Measurements from ENCODE around the gene CACNG7. TPM values are rescaled to one million over a fixed set of nuclear protein-coding genes. Genes with fewer than 3 reads are reported as not detected.

The CACNG7 gene
- total RNA-seq, 4 donors from 2014 or later: 1.0 TPM; not detected in 3

DNA sequence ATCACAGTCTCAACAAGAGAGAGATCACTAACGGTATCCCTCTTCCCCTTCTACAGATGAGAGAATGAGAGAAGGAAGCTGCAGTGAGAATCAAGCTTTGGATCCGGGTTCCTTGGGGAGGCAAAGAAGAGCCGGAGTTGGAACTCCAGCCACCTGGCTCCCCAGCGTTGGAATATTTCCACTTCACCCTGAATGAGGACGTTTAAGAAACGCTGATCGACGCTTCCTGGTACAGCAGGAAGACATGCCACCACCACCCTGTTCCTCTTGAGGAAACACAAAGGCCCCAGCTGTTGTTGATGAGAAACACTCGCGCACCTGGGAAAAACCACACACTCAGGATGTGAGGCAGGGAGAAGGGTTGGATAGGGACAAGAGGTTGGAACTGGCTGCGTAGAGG lies 42.4 kb downstream of the CACNG7 start:
- no peaks in the 10 kb centered on the region for H3K4me1 ChIP-seq
- no peaks in the 10 kb centered on the region for H3K36me3 ChIP-seq
- intact Hi-C loops (cut with DNase I; ENCODE audit: low total_unique reads): no loop called here
- H3K9me3 ChIP-seq: no peaks in the 10 kb centered on the region
- no peak overlapping the region for H3K27ac ChIP-seq
- H3K4me3 ChIP-seq: no peak overlapping the region
- no peak for DNase-seq
- TF ChIP-seq, protein P1, sequence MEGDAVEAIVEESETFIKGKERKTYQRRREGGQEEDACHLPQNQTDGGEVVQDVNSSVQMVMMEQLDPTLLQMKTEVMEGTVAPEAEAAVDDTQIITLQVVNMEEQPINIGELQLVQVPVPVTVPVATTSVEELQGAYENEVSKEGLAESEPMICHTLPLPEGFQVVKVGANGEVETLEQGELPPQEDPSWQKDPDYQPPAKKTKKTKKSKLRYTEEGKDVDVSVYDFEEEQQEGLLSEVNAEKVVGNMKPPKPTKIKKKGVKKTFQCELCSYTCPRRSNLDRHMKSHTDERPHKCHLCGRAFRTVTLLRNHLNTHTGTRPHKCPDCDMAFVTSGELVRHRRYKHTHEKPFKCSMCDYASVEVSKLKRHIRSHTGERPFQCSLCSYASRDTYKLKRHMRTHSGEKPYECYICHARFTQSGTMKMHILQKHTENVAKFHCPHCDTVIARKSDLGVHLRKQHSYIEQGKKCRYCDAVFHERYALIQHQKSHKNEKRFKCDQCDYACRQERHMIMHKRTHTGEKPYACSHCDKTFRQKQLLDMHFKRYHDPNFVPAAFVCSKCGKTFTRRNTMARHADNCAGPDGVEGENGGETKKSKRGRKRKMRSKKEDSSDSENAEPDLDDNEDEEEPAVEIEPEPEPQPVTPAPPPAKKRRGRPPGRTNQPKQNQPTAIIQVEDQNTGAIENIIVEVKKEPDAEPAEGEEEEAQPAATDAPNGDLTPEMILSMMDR (IDR thresholded peaks at IDR 0.05): no peak
- no peak for TF ChIP-seq POLR2A (IDR thresholded peaks at IDR 0.05)
- peaks cover 0 to 4% of the 10 kb centered on the region in 2 donors for H3K27me3 ChIP-seq

GRCh38 chr19:53951947-53952346 lies 42.9 kb downstream of the CACNG7 start:
- Histone ChIP-seq H3K36me3 (no peaks in the 10 kb centered on the region), H3K4me3 (no peak overlapping the region), H3K9me3 (no peaks in the 10 kb centered on the region), H3K27ac (no peak overlapping the region), H3K4me1 (no peaks in the 10 kb centered on the region), H3K27me3 (peaks cover 0 to 4% of the 10 kb centered on the region in 2 donors)
- intact Hi-C loops (cut with DNase I; ENCODE audit: low total_unique reads): no loop called here
- no peak for DNase-seq
- TF ChIP-seq, protein P1 (IDR thresholded peaks at IDR 0.05): no peak
- TF ChIP-seq POLR2A (IDR thresholded peaks at IDR 0.05): no peak

- no peak for TF ChIP-seq POLR2A (IDR thresholded peaks at IDR 0.05)
- TF ChIP-seq, protein P1 (IDR thresholded peaks at IDR 0.05): no peak
- intact Hi-C loops (cut with DNase I; ENCODE audit: low total_unique reads): no loop called here
- Histone ChIP-seq H3K4me3 (no peak overlapping the region), H3K9me3 (no peaks in the 10 kb centered on the region), H3K36me3 (no peaks in the 10 kb centered on the region), H3K27me3 (peaks cover 0 to 6% of the 10 kb centered on the region in 2 donors), H3K4me1 (no peaks in the 10 kb centered on the region), H3K27ac (no peak overlapping the region)
- no peak for DNase-seq
Measured at GRCh38 chr19:53953383-53953782, 44.3 kb downstream of the CACNG7 start.

DNA sequence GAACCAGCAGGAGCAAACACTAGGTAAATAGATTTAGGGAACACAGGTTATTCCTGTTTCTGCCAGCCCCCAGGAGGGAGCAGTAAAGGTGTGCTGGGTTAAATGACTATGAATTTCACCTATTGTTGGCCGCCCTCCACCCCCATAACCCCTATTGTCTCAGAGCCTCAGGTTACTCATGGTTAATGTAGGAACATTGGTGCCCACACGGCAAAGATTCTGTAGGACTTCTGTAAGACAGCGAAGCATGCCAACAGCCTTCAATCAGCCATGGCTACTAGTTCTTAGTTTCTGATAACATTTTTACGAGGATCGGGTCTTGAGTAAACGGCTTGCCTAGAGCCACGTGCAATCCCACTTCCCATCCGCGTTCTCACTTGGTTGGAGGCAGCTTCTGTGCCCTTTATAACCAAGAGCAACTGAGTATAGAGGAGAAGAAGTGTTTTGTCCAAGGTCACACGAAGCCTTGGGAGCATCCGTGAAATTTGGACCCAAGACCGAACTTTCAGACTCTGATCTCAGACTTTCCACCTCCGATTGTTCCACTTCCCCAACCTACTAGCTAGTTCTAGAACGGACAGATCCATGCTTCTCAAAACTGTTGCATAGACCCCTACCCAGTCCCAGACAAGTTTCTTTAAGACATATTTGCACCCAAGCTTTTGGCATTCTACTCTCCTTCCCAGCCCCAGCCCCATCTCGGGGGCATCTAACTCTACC lies 48.5 kb downstream of the CACNG7 start:
- TF ChIP-seq, protein P1 (IDR thresholded peaks at IDR 0.05): no peak
- TF ChIP-seq POLR2A (IDR thresholded peaks at IDR 0.05): no peak
- intact Hi-C loops (cut with DNase I; ENCODE audit: low total_unique reads): no loop called here
- H3K4me1 ChIP-seq: no peaks in the 10 kb centered on the region
- no peak overlapping the region for H3K4me3 ChIP-seq
- H3K36me3 ChIP-seq: no peaks in the 10 kb centered on the region
- no peak for DNase-seq
- no peak overlapping the region for H3K27ac ChIP-seq
- H3K27me3 ChIP-seq: peaks cover 5 to 33% of the 10 kb centered on the region in 2 donors
- H3K9me3 ChIP-seq: no peaks in the 10 kb centered on the region

DNA sequence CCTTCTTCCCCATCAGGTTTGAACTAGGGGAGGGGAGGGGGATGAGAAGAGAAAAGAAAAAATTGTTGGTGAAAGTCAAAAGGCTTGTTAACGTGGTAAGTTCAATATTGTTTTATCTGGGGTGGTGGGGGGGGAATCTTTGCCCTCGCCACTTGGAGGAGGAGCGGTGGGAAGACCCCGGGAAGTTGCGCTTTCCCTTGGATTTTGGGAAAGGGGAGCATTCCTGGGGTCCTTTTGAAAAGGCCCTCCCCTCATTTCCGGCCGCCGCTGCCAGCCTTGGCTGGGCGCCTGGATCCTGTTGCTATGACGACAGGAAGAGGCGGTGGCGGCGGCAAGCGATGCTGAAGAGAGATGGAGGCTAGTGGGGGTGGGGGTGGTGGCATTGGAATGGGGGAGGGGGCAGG lies 49.1 kb downstream of the CACNG7 start:
- no peak overlapping the region for H3K27ac ChIP-seq
- TF ChIP-seq, protein P1 (IDR thresholded peaks at IDR 0.05): no peak
- TF ChIP-seq POLR2A (IDR thresholded peaks at IDR 0.05): no peak
- intact Hi-C loops (cut with DNase I; ENCODE audit: low total_unique reads): no loop called here
- H3K9me3 ChIP-seq: no peaks in the 10 kb centered on the region
- no peak overlapping the region for H3K4me3 ChIP-seq
- H3K4me1 ChIP-seq: no peaks in the 10 kb centered on the region
- H3K27me3 ChIP-seq: peaks cover 5 to 33% of the 10 kb centered on the region in 2 donors
- H3K36me3 ChIP-seq: no peaks in the 10 kb centered on the region
- no peak for DNase-seq
